NCI-H2107 treated with DMSO at 0.1 percent for 48 hours (cell line): ENCODE results near the gene SCLY.

Experiments
- DNase-seq: peaks from one replicate; lab custom pipeline; 2025; ENCODE audit not compliant: unreplicated experiment; lab: John Stamatoyannopoulos, UW

The SCLY gene

GRCh38 chr2:238097201-238097987, 36.6 kb downstream of the SCLY start:
- DNase-seq: no peak

- no peak for DNase-seq
Observed at GRCh38 chr2:238097988-238098871, 37.4 kb downstream of the SCLY start.

GRCh38 chr2:238098901-238099713, 38.3 kb downstream of the SCLY start:
- DNase-seq: no peak

- no peak for DNase-seq
Observed at GRCh38 chr2:238099714-238100048, 38.9 kb downstream of the SCLY start.

- peak; percentile 60 for DNase-seq
Observed at GRCh38 chr2:238100049-238100820, 39.4 kb downstream of the SCLY start, which contains the start of gene ESPNL. ESPNL (plus strand) TSS chr2:238100340; CDS start chr2:238100420, 80 bp downstream.

GRCh38 chr2:238100821-238101771, 40.3 kb downstream of the SCLY start:
- DNase-seq: no peak

- DNase-seq: no peak
Observed at GRCh38 chr2:238101891-238102841, 41.4 kb downstream of the SCLY start.

- DNase-seq: no peak
Observed at GRCh38 chr2:238102865-238103264, 42.1 kb downstream of the SCLY start.

- DNase-seq: no peak
Observed at GRCh38 chr2:238103465-238104225, 42.8 kb downstream of the SCLY start.

GRCh38 chr2:238104226-238104690, 43.5 kb downstream of the SCLY start:
- DNase-seq: no peak

GRCh38 chr2:238104691-238105371, 44.0 kb downstream of the SCLY start:
- no peak for DNase-seq

- DNase-seq: no peak
Observed at GRCh38 chr2:238105506-238106338, 44.9 kb downstream of the SCLY start.

GRCh38 chr2:238106339-238106697, 45.5 kb downstream of the SCLY start:
- no peak for DNase-seq

- no peak for DNase-seq
Observed at GRCh38 chr2:238106698-238107524, 46.1 kb downstream of the SCLY start.
